HL-60 (cell line): ENCODE results near the gene MEX3A.

Source experiments
- CTCF ChIP-seq: IDR thresholded peaks from one replicate; pipeline ENCODE4 v1.5.1; 2011; ENCODE audit warnings: low read length, control low read depth, inconsistent platforms; ENCODE audit not compliant: insufficient read depth
- GABPA ChIP-seq: IDR thresholded peaks from 2 replicates; pipeline ENCODE4 v1.6.1; 2012; ENCODE audit warnings: low read depth
- POLR2AphosphoS5 ChIP-seq: IDR thresholded peaks from 2 replicates; pipeline ENCODE4 v1.6.1; 2012; ENCODE audit warnings: low read depth
- REST ChIP-seq: IDR thresholded peaks from 2 replicates; pipeline ENCODE4 v1.6.1; 2012; ENCODE audit warnings: low read depth; ENCODE audit not compliant: insufficient replicate concordance
- SPI1 ChIP-seq: IDR thresholded peaks from 2 replicates; pipeline ENCODE4 v1.6.1; 2012; ENCODE audit warnings: low read depth, mild to moderate bottlenecking, borderline replicate concordance

- TF ChIP-seq CTCF: peak; percentile 15
- TF ChIP-seq REST: no peak
- no peak for TF ChIP-seq POLR2AphosphoS5
- TF ChIP-seq GABPA: no peak
- no peak for TF ChIP-seq SPI1
Observed at GRCh38 chr1:156053768-156054499, 28.3 kb downstream of the MEX3A start, which contains the start of gene UBQLN4.
